ENCODE results near the gene BICC1. TPM values are rescaled to one million over a fixed set of nuclear protein-coding genes. Genes with fewer than 3 reads are reported as not detected.

Gene BICC1
- total and polyA plus RNA-seq, 2 of the 8 experiments (the other 6 are each of a cell fraction or from before 2014, with no cell fraction given): 0.20 to 0.73 TPM

GRCh38 chr10:58747687-58748086 lies 235.0 kb downstream of the BICC1 start:
- Histone ChIP-seq H3K9ac (replicated peaks in 1 of 4; ENCODE audit: extremely low read depth in 1 of 4, low read depth in 3 of 4, low read length in 3 of 4) (no peak overlapping the region), H2AFZ (ENCODE audit: low read length) (no peak overlapping the region), H3K9me3 (ENCODE audit: insufficient read depth in 2 of 2, low read depth in 1 of 2, low read length in 1 of 2) (no peaks in the 10 kb centered on the region), H3K79me1 (ENCODE audit: low read depth, low read length) (no peaks in the 10 kb centered on the region), H3K36me3 (ENCODE audit: control insufficient read depth in 2 of 4, insufficient read depth in 4 of 4, low read length in 3 of 4) (no peaks in the 10 kb centered on the region), H3K4ac (replicated peaks; ENCODE audit: insufficient read length, low read depth, low read length) (no peak overlapping the region), H3K23me2 (ENCODE audit: low read depth, low read length) (no peaks in the 10 kb centered on the region), H2BK15ac (ENCODE audit: low read length) (no peak overlapping the region), H4K20me1 (replicated peaks in 1 of 2; ENCODE audit: control insufficient read depth in 1 of 2, insufficient read depth in 2 of 2, low read length in 2 of 2) (no peaks in the 10 kb centered on the region), H3K23ac (ENCODE audit: insufficient read length) (no peak overlapping the region), H3K4me1 (replicated peaks in 1 of 4; ENCODE audit: control insufficient read depth in 3 of 4, insufficient read depth in 4 of 4, low read length in 3 of 4) (peaks cover 0 to 4% (median 2%) of the 10 kb centered on the region in 4 experiments; a peak in 4 of 7 replicates), H3K4me2 (ENCODE audit: insufficient read depth in 1 of 2, low read depth in 2 of 2, low read length in 2 of 2) (no peak overlapping the region), H2BK120ac (replicated peaks; ENCODE audit: low read depth, low read length) (no peak overlapping the region), H2BK5ac (ENCODE audit: low read depth, low read length) (no peak overlapping the region), H4K91ac (replicated peaks; ENCODE audit: insufficient read length, low read length) (no peak overlapping the region), H3K27ac (ENCODE audit: low read depth, low read length) (no peak overlapping the region), H3K56ac (replicated peaks; ENCODE audit: insufficient read length, low read depth, low read length) (no peak overlapping the region), H2BK12ac (ENCODE audit: low read depth, low read length) (no peak overlapping the region), H2BK20ac (ENCODE audit: low read length) (no peak overlapping the region), H3K14ac (ENCODE audit: insufficient read length) (no peak overlapping the region), H3K79me2 (ENCODE audit: control insufficient read depth in 1 of 2, insufficient read depth in 2 of 2, low read length in 2 of 2) (no peaks in the 10 kb centered on the region), H4K5ac (ENCODE audit: insufficient read length, low read depth, low read length) (no peak overlapping the region), H3K4me3 (ENCODE audit: extremely low read depth in 1 of 4, insufficient read depth in 2 of 4, low read depth in 3 of 4, low read length in 4 of 4) (no peak overlapping the region), H3K18ac (ENCODE audit: extremely low read depth, low read length) (no peak overlapping the region), H4K8ac (ENCODE audit: extremely low read depth, insufficient read depth, low read length) (no peak overlapping the region), H3K27me3 (replicated peaks in 1 of 4; ENCODE audit: control insufficient read depth in 3 of 4, extremely low read depth in 1 of 4, insufficient read depth in 3 of 4, low read length in 3 of 4) (no peaks in the 10 kb centered on the region), H2AK5ac (ENCODE audit: low read depth, low read length) (no peak overlapping the region)
- DNase-seq (ENCODE audit: low read depth in 1 of 2, low spot score in 2 of 2) (no peak), FAIRE-seq (no peak)
- ChIA-PET POLR2A (ENCODE audit: partially characterized antibody) (no interaction called here), CTCF (ENCODE audit: partially characterized antibody) (interaction anchor here (1.1 to 1.4 kb wide), 2 partner anchors 190 to 217 kb away, joined by 3 read pairs; no protein-coding TSS in a partner anchor)
- 93% methylated on average over 2 of the region's 2 CpGs; no CpG with 5 or more reads in 1 of the 2 experiments for WGBS, 2 experiments (ENCODE audit: extremely low coverage in 1 of 2, insufficient coverage in 1 of 2, insufficient read length in 1 of 2, insufficient replicate concordance in 2 of 2, low coverage in 1 of 2, low lambda C conversion rate in 2 of 2, missing lambda C conversion rate in 1 of 2)
- TF ChIP-seq ATF2 (IDR thresholded peaks at IDR 0.05; ENCODE audit: low read length): no peak
- TF ChIP-seq CBX8 (IDR thresholded peaks at IDR 0.05; ENCODE audit: borderline replicate concordance, low read depth, low read length): no peak
- TF ChIP-seq KDM4A (IDR thresholded peaks at IDR 0.05; ENCODE audit: low read depth, low read length, severe bottlenecking): no peak
- no peak for TF ChIP-seq CREB1 (IDR thresholded peaks at IDR 0.05)
- no peak for TF ChIP-seq GABPA (IDR thresholded peaks at IDR 0.05; ENCODE audit: borderline replicate concordance, insufficient read depth, low read length)
- no peak for TF ChIP-seq USF2 (IDR thresholded peaks at IDR 0.05; ENCODE audit: low read length)
- no peak for TF ChIP-seq SAP30 (IDR thresholded peaks at IDR 0.05; ENCODE audit: insufficient read depth, insufficient replicate concordance, low read length)
